ENCODE data around the gene USP40.

Gene USP40

GRCh38 chr2:233474308-233475160, 92.0 kb downstream of the USP40 start:
- no peak for FAIRE-seq

GRCh38 chr2:233473878-233474277, 92.7 kb downstream of the USP40 start:
- FAIRE-seq = no peak

- FAIRE-seq = no peak
Measured at GRCh38 chr2:233473386-233473791, 93.2 kb downstream of the USP40 start.

- no peak for FAIRE-seq
Measured at GRCh38 chr2:233471291-233472035, 95.1 kb downstream of the USP40 start.

- no peak for FAIRE-seq
Measured at GRCh38 chr2:233470839-233471238, 95.7 kb downstream of the USP40 start.

- FAIRE-seq = no peak
Measured at GRCh38 chr2:233470011-233470687, 96.4 kb downstream of the USP40 start.

- FAIRE-seq = no peak
Measured at GRCh38 chr2:233469261-233470010, 97.1 kb downstream of the USP40 start.

- FAIRE-seq = no peak
Measured at GRCh38 chr2:233468741-233469110, 97.9 kb downstream of the USP40 start.

- no peak for FAIRE-seq
Measured at GRCh38 chr2:233468047-233468740, 98.4 kb downstream of the USP40 start.

GRCh38 chr2:233466991-233467603, 99.5 kb downstream of the USP40 start:
- FAIRE-seq = no peak

- no peak for FAIRE-seq
Measured at GRCh38 chr2:233464531-233465240, 101.9 kb downstream of the USP40 start.

- FAIRE-seq = no peak
Measured at GRCh38 chr2:233464056-233464455, 102.5 kb downstream of the USP40 start.

- no peak for FAIRE-seq
Measured at GRCh38 chr2:233463586-233463985, 103.0 kb downstream of the USP40 start.

- FAIRE-seq = no peak
Measured at GRCh38 chr2:233462826-233463470, 103.6 kb downstream of the USP40 start.

GRCh38 chr2:233462202-233462785, 104.3 kb downstream of the USP40 start:
- no peak for FAIRE-seq

- FAIRE-seq = no peak
Measured at GRCh38 chr2:233461481-233461891, 105.1 kb downstream of the USP40 start.

- no peak for FAIRE-seq
Measured at GRCh38 chr2:233460726-233461441, 105.7 kb downstream of the USP40 start.

GRCh38 chr2:233459426-233459825, 107.2 kb downstream of the USP40 start:
- FAIRE-seq = no peak

GRCh38 chr2:233458826-233459225, 107.8 kb downstream of the USP40 start:
- FAIRE-seq = no peak

All from colon (tissue), 2 donors.